K562 (cell line): Measurements from ENCODE around the gene TBX3.

Experiments
- TCF7L2 ChIP-seq: fragments of 150-350 bp; IDR thresholded peaks from 2 replicates; pipeline ENCODE4 v1.6.1; 2016; ENCODE audit warnings: low read depth, mild to moderate bottlenecking, low read length, moderate library complexity
- TOE1 ChIP-seq, 2 experiments: fragments of 450-650 bp in 1 of 2; sonication (generic) in 1 of 2; formaldehyde crosslinking in 1 of 2; IDR thresholded peaks; 2 replicates each; pipeline versions ENCODE4 v1.7.1 to v1.8.0; 2016 to 2022; ENCODE audit warnings: borderline replicate concordance in 2 of 2, mild to moderate bottlenecking in 2 of 2, antibody characterized with exemption in 1 of 2, inconsistent platforms in 1 of 2, low read depth in 1 of 2, missing genetic modification reagents in 1 of 2, moderate library complexity in 1 of 2
- ZNF324 ChIP-seq: fragments of 250-450 bp; sonication (Bioruptor Pico); IDR thresholded peaks from 2 replicates; pipeline ENCODE4 v1.4.0; 2020; ENCODE audit warnings: mild to moderate bottlenecking

GRCh38 chr12:114695305-114695592 lies 11.3 kb upstream of the TBX3 start:
- TF ChIP-seq ZNF324 (CRISPR knock-in tag) (no peak), TOE1 (IDR thresholded peaks at IDR 0.05; ENCODE audit: borderline replicate concordance) (no peak), TOE1 (CRISPR knock-in tag; IDR thresholded peaks at IDR 0.05; ENCODE audit: borderline replicate concordance, low read depth) (no peak), TCF7L2 (no peak)
